ENCODE measurements around the gene SLC34A3.
"Not testable (repeated sequence)": the region's sequence is repeated elsewhere in the genome, so short reads cannot be mapped to it uniquely, and the experiment has no call there.

Gene SLC34A3

GRCh38 chr9:137228968-137229896, 1.5 kb upstream of the SLC34A3 start:
- DNase-seq (ENCODE audit: low spot score) = no peak

GRCh38 chr9:137229903-137230704, 597 bp upstream of the SLC34A3 start:
- no peak for DNase-seq (ENCODE audit: low spot score)

- DNase-seq (ENCODE audit: low spot score) = no peak
These were observed 805 bp downstream of the SLC34A3 start for GRCh38 chr9:137231372-137232039.

GRCh38 chr9:137232101-137232500, 1.4 kb downstream of the SLC34A3 start:
- DNase-seq (ENCODE audit: low spot score) = no peak

GRCh38 chr9:137232510-137232909, 1.8 kb downstream of the SLC34A3 start:
- no peak for DNase-seq (ENCODE audit: low spot score)

GRCh38 chr9:137233143-137233980, 2.7 kb downstream of the SLC34A3 start:
- DNase-seq (ENCODE audit: low spot score) = no peak

- DNase-seq (ENCODE audit: low spot score) = no peak
These were observed 3.5 kb downstream of the SLC34A3 start for GRCh38 chr9:137234055-137234697.

- no peak for DNase-seq (ENCODE audit: low spot score)
These were observed 4.2 kb downstream of the SLC34A3 start for GRCh38 chr9:137234758-137235423.

GRCh38 chr9:137235424-137236237, 4.9 kb downstream of the SLC34A3 start:
- no peak for DNase-seq (ENCODE audit: low spot score)

GRCh38 chr9:137236238-137236935, 5.7 kb downstream of the SLC34A3 start:
- peak; percentile 95 for DNase-seq (ENCODE audit: low spot score)

GRCh38 chr9:137236936-137237421, 6.3 kb downstream of the SLC34A3 start:
- DNase-seq (ENCODE audit: low spot score) = no peak

GRCh38 chr9:137237759-137238726, 7.3 kb downstream of the SLC34A3 start:
- no peak for DNase-seq (ENCODE audit: low spot score)

GRCh38 chr9:137239541-137240200, 9.0 kb downstream of the SLC34A3 start:
- not testable (repeated sequence) for DNase-seq (ENCODE audit: low spot score)

- DNase-seq (ENCODE audit: low spot score) = peak; percentile 85
These were observed 9.7 kb downstream of the SLC34A3 start for GRCh38 chr9:137240318-137240840.

- peak; percentile 100 for DNase-seq (ENCODE audit: low spot score)
These were observed 10.3 kb downstream of the SLC34A3 start, which contains the start of gene TUBB4B for GRCh38 chr9:137240841-137241489. Gene TUBB4B (plus strand): TSS chr9:137241287. CDS start chr9:137241361, 74 bp downstream.

Measured in AG08396 (cell line).